GM23338 (cell line): ENCODE measurements around the gene OXT.

ENCODE experiments used
- CREB1 ChIP-seq: fragments of 250-450 bp; sonication (Bioruptor Pico); IDR thresholded peaks from 2 replicates; pipeline ENCODE4 v1.5.0; 2020; ENCODE audit warnings: low read depth, mild to moderate bottlenecking, moderate library complexity
- CTCF ChIP-seq, 2 experiments: fragments of 200-600 bp in 1 of 2; sonication (generic) in 1 of 2; conservative IDR thresholded peaks; 2 replicates each; pipeline versions ENCODE4 v1.5.1 to v1.6.1; 2016 to 2017; ENCODE audit warnings: antibody characterized with exemption in 2 of 2, low read depth in 2 of 2, mild to moderate bottlenecking in 2 of 2, moderate library complexity in 1 of 2
- ETS1 ChIP-seq: IDR thresholded peaks from 2 replicates; pipeline ENCODE4 v1.6.1; 2016; ENCODE audit warnings: antibody characterized with exemption
- EZH2 ChIP-seq: fragments of 200-600 bp; sonication (generic); IDR thresholded peaks from one replicate; pipeline ENCODE4 v1.8.0; 2017; ENCODE audit warnings: antibody characterized with exemption, mild to moderate bottlenecking, low read depth; ENCODE audit not compliant: unreplicated experiment
- EZH2phosphoT487 ChIP-seq: fragments of 200-600 bp; sonication (generic); IDR thresholded peaks from one replicate; pipeline ENCODE4 v1.8.1; 2018; ENCODE audit warnings: antibody characterized with exemption; ENCODE audit not compliant: unreplicated experiment
- JUNB ChIP-seq: IDR thresholded peaks from one replicate; pipeline ENCODE4 v1.6.1; 2016; ENCODE audit warnings: antibody characterized with exemption; ENCODE audit not compliant: unreplicated experiment
- NANOG ChIP-seq: IDR thresholded peaks from 2 replicates; pipeline ENCODE4 v1.6.1; 2016; ENCODE audit warnings: antibody characterized with exemption, borderline replicate concordance
- POLR2AphosphoS5 ChIP-seq: IDR thresholded peaks from 2 replicates; pipeline ENCODE4 v1.6.1; 2016; ENCODE audit warnings: antibody characterized with exemption, low read depth
- REST ChIP-seq: IDR thresholded peaks from one replicate; pipeline ENCODE4 v1.6.1; 2018; ENCODE audit warnings: antibody characterized with exemption; ENCODE audit not compliant: unreplicated experiment

GRCh38 chr20:3101251-3101650, 29.8 kb downstream of the OXT start:
- no peak for TF ChIP-seq CTCF (conservative IDR thresholded peaks at IDR 0.05; ENCODE audit: low read depth in 2 of 2)
- no peak for TF ChIP-seq EZH2
- no peak for TF ChIP-seq POLR2AphosphoS5
- no peak for TF ChIP-seq EZH2phosphoT487
- TF ChIP-seq REST: no peak
- no peak for TF ChIP-seq CREB1 (CRISPR knock-in tag)
- no peak for TF ChIP-seq NANOG
- no peak for TF ChIP-seq ETS1
- TF ChIP-seq JUNB: no peak
